Dedifferentiated amniotic fluid mesenchymal stem cell (primary cell): Measurements from ENCODE around the gene USP11.
A peak's percentile ranks its signal among the peaks of the same experiment; 100 is the strongest.

ENCODE experiments used
- DNase-seq: peaks from one replicate; pipeline ENCODE4 v3.0.0-alpha.2; 2016; ENCODE audit errors: extremely low spot score

The USP11 gene

DNA sequence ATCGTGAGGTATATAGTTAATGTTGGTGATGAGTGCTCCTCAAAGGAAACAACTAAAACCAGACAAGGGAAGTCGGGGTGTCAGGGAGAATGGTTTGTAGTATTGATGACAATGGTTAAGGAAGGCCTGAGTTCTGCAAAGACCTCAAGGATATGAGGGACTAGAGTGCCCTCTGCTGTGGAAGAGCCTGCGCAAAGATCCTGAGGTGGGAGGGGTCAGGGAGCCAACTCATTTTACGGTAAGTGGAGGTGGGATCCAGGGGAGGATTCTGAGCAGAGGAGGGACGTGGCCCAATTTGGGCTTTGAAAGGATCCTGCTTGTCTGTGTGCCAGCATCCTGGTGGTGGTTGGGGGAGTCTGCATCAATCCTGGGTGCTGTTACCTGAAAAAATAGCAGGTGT, 27.8 kb upstream of the USP11 start:
- no peak for DNase-seq

DNA sequence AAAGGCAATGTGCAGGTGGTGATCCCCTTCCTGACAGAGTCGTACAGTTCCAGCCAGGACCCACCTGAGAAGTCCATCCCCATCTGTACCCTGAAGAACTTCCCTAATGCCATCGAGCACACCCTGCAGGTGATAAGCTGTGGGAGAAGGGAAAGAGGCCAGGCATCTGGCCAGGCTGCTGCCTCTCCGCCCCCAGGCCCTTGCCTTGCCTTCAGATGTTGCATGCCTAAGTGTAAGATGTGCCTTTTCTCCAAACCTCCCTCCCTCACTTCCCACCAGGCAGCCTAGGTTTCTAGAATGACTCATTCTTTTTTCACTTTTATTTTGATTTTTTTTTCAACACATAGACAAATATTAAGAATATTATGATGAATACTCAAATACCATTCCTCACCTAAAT, 26.5 kb upstream of the USP11 start:
- DNase-seq = no peak

DNA sequence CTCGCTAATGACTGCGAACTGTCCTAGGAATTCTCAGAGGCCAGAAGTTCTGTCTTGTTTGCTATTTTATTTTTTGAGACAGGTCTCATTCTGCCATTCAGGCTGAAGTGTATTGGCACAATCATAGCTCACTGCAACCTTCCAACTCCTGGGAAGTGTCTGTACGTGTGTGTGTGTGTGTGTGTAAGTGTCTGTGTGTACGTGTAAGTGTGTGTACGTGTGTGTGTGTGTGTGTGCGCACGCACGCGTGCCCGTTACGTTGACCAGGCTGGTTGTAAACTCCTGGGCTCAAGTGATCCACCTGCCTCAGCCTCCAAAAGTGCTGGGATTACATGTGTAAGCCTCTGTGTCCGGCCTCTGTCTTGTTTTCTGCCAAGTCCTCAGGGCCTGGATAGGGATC, 24.7 kb upstream of the USP11 start:
- DNase-seq = no peak

DNA sequence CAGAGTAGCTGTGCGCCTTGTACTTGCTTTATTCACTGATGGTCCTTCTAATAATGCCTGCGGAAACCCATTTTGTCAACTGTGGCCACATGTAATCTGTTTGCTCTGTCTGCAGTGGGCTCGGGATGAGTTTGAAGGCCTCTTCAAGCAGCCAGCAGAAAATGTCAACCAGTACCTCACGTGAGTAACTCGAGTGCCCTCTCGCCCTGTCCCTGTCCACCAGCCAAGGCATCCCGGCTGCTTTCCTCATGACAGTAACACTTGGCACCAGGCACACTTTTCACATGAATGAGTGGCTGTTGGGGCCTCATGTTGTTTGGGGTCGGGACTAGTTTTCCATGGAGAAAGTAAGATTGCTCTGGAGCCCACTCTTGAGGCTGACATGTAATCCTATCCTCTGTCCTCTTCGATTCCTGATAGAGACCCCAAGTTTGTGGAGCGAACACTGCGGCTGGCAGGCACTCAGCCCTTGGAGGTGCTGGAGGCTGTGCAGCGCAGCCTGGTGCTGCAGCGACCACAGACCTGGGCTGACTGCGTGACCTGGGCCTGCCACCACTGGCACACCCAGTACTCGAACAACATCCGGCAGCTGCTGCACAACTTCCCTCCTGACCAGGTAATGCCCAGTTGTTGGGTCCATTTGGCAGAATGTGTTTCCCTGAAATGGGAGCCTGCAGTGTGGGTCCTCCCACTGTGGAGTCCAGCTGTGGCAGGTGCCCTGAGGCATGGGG, 23.1 kb upstream of the USP11 start:
- DNase-seq = no peak

DNA sequence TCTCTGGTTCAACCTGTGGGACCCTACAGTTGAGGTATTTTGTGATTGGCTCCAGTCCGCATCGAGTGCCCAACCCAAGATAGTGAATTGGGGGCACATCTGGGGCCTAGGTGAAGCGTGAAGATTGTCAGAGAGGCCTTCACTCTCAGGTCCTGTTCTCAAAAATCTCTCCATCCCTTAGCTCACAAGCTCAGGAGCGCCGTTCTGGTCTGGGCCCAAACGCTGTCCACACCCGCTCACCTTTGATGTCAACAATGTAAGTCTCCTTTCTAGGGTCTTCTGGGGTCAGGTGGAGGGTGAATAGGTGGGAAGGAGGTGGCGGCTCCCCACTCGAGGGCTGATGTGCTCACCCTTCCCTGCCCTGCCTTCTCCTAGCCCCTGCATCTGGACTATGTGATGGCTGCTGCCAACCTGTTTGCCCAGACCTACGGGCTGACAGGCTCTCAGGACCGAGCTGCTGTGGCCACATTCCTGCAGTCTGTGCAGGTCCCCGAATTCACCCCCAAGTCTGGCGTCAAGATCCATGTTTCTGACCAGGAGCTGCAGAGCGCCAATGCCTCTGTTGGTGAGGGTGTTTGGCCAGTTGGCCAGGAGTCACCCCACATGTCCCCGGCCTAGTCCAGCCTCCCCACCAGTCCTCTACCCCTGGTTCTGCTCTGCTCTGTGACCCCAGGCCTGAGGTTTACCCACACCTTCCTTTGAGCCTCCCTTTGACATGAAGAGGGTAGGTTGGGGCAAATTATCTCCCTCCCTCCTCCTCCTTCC, 22.0 kb upstream of the USP11 start:
- no peak for DNase-seq

DNA sequence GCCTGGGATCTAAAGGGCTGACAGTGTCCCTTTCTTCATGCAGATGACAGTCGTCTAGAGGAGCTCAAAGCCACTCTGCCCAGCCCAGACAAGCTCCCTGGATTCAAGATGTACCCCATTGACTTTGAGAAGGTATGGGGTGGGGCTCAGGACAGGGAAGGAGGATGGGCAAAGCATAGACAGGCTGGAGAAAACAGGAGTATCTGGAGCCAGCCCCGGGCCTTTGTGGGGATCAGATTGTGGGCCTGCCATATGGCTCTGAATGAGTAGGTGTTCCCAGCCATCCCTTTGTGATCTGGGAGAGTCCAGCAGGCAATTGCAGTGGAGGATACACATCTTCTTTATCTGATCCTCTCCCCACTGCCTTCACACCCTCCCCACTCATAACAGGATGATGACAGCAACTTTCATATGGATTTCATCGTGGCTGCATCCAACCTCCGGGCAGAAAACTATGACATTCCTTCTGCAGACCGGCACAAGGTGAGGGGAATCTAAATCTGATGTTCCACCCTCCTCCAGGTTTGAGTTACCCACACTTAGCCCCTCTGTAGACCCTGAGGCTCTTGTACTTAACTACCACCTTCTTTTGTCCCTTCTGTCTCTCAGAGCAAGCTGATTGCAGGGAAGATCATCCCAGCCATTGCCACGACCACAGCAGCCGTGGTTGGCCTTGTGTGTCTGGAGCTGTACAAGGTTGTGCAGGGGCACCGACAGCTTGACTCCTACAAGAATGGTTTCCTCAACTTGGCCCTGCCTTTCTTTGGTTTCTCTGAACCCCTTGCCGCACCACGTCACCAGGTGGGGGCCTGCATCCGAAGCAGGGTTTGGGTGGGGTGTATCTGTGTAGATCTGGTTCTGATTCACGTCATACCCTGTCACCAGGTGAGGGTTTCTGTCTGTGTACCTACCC, 20.2 kb upstream of the USP11 start:
- DNase-seq = no peak

DNA sequence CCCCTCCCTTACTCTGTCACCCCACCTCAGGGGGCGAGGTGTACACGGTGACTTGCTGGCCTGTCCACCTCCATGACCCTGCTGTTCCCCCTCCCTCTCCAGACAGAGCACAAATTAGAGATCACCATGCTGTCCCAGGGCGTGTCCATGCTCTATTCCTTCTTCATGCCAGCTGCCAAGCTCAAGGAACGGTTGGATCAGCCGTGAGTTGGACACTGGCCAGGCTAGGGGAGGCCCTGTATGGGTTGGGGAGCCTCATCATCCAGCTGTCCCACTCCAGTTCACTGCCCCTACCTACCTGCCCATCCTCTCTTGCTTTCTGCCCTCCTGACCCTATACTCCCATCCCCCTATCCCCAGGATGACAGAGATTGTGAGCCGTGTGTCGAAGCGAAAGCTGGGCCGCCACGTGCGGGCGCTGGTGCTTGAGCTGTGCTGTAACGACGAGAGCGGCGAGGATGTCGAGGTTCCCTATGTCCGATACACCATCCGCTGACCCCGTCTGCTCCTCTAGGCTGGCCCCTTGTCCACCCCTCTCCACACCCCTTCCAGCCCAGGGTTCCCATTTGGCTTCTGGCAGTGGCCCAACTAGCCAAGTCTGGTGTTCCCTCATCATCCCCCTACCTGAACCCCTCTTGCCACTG, 18.3 kb upstream of the USP11 start:
- no peak for DNase-seq

DNA sequence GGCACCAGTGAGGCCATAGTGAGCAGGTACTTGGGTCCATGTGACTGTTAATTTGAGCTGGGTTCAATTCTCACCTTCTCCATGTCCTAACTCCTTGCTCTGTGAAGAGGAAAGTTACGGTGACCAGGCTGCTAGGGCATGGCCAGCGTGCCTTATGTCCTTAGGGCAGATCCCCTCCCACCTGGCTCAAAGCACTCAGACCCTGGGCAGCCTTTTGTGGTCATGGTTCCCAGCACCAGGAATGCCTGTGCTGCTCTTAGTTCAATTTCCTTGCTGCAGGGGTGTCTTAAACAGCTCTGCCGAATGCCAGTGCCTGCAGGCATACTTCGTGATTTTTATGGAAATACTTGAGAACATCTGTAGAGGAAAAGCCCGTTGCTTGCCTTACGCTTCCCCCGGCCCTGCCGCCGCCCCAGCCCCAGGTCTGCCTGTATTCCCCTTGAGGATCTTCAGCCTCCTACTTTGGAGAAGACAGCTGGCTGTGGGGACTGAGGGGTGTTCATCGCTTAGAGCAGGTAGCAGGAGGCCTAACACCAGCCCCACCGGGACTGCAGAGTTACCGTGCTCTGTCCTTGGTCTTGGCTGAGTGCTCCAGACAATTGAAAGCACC, 17.4 kb upstream of the USP11 start:
- no peak for DNase-seq

DNA sequence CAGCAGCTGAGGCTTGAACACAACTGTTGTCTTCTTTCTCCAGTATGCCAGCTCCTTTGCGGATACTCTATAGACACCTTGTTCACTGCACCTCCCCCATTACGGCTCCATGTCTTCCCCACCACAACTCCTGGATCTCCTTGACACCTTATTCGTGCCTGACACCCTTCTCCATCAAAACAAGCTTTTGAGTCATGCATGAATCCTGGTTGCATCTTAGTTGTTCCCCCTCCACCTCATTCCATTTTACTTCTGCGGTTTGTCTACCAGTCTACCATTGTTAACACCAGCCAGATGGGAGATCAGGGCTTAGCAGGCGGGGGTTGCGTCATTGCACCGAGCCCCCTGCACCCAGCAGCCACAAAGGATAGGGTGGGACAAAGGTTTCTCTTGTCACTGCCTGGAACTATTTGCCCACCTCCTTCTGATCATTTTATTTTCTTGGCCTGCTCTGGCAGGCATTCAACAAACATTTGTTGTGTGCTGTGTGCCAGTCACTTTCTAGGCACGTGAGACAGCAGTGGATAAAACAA, 16.4 kb upstream of the USP11 start:
- no peak for DNase-seq

DNA sequence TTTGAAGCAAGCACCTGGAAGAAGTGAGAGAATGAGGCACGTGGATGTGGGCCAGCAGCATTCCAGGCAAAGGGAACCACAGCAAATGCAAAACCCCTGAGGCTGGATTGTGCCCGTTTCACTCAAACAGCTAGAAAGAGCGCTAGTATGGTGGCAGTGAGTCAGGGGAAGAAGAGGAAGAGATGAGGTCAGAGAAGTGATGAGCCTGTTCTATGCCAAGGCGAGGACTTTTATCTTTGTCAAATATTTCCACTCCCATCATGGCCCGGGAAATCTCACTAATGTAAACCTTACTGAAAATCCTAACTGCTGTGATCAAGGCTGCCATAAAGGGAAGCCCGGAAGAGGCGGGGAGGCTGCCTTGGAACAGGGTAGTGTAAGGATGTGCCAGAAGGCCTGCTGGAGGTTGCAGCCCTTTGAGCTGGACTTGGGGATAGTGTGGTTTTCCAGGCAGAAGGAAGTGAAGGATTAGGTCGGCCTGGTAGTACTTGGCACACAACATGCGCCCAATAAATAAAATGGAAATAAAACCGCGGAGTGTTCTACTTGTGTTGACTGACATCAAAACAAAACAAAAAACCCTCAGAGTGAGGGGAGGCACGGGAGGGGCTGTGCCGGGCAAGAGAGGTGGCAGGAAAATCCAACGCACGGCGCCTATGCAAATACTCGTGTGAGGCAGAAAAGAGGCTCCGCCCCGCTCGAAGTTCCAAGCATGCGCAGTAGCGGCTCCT, 15.5 kb upstream of the USP11 start:
- DNase-seq = peak; percentile 52

DNA sequence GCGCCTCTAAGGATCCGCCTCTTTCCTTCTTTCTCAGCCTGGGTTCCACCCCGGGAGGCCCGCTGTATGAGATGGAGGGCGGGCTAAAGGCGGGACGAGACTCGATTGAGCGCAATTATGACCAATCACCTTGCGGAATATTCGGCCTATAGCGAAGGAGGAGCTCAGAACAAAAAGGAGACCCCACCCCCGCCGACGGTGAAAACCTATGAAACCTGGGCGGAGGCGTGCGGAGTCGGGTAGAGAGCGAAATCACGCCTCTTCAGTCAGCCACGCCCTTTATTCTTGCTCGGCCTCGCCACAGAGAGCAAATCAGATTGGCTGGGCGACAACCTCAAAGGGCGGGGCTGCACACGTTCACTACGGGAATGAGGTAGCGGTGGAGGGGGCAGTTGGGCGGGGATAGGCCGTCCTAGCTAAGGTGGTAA, 14.9 kb upstream of the USP11 start:
- DNase-seq = peak; percentile 99

DNA sequence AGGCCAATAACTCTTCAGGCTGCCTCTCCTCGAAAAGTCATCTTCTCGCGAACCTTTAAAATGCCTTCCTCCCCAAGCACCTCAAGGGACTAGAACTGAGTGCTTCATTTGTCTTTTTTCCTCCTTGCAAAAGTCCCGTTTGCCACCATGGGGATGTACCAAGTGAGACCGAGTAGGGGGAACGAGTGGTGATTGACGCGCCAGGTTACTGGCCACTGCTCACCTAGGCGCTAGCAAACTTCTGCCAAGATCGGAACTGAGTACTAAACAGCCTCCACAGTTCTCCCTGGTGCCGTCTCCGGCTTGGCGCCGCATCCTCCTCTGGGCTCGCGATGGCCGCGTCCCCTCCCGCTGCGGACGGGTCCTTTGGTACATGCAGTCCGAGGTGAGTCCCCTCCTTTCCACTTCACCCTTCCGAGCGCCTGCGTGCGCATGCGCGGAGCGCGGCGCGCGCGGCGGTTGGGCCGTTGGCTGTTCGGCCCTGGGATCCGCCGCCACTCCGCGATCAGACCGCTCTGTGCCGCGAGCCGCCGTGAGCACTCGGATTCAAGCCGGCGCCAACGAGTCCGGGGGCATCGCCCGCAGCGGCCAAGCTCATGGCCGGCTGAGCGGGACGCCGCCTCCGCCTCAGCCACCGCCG, 14.4 kb upstream of the USP11 start, which contains the start of gene CDK16:
TSS of gene CDK16 (plus strand) at position 402 of the 640 bp plus-strand sequence. CDS start 4,877 bp downstream, outside the sequence.
- DNase-seq = peak; percentile 68

DNA sequence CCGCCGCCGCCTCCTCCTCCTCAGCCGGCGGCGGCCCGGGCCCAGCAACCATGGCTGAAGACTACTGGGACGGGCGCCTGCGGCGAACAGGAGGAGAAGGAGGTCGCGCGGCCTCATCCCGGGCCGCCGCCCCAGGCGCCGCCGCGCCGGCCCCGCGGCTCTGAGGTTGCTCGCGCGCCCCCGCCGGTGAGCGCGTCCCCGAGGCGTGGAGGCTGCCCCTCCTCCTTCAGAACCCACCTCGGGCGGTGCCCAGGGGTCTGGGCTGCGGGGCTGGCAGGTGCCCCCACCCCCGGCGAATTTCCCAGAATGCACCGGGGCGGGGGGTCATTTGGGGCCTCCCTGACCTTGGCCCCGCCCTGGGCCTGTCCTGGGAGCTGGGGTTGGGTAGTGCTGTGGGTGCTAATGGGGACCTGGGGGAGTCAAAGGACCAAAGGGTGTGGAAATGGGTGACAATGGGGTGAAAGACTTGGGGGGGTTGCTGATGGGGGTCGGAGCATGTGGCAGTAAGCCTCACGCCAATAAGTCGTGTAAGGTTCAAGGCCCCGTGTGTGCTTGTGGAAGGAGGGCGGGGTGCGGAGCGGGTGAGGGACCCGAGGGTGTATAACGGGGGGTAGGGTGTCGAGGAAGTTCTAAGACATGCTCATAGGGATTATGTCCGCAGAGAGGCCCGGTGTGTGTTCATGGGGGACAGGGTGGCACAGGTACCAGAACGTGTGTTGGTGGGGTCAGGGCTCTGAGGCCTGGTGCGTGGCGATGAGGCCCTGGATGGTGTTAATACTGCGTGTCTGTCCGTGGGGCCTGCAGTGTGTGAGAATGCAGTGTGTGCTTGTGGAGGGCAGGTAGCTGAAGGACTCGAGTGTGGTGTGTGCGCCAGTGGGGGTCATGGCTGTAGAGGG, 13.6 kb upstream of the USP11 start:
- DNase-seq = no peak

DNA sequence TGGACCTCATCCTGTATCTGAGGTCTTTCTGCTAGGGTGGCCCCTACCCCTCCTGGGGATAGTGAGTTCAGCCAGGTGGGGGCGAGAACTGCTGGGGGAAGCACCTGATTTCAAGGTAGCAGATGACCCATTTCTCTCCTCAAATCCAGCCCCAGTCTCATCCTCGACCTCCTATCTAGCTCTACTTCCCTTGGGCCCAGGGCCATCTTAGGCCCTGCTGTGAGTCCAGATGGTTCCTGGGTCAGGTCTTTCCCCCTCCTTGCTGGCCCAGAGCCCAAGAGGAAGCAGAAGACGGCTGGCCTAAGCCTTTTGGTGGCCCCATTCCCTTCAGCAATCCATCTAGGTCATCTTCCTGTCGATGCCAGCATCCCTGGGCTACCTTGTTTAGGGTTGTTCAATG, 11.1 kb upstream of the USP11 start:
- DNase-seq = no peak

DNA sequence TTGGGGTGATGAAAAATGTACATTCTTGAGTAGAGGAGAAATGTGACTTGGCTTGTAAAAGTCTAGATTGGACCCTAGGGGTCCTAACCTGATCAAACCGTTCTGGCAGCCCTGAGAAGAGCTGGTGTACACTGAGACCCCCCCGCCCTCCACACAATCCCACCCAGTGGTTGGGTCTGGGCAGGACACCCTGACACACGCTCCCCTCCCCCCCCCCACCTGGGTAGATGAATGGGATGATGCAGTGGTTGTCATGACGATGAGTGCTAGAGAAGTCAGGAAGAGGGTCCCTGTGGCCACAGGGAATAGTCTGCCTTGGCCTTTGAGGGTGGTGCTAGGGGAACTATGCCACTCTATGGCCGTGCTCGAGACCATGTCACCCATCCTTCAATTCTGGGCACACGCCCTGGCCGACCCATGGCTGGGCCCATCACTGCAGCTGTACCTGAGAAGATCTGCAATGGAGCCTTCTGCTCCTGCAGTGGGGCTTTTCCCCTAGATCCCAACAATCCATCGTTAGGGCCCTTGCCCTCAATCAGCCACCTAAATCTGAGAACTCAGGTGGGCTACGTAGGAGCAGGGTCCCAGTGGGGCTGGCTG, 10.0 kb upstream of the USP11 start:
- DNase-seq = no peak

DNA sequence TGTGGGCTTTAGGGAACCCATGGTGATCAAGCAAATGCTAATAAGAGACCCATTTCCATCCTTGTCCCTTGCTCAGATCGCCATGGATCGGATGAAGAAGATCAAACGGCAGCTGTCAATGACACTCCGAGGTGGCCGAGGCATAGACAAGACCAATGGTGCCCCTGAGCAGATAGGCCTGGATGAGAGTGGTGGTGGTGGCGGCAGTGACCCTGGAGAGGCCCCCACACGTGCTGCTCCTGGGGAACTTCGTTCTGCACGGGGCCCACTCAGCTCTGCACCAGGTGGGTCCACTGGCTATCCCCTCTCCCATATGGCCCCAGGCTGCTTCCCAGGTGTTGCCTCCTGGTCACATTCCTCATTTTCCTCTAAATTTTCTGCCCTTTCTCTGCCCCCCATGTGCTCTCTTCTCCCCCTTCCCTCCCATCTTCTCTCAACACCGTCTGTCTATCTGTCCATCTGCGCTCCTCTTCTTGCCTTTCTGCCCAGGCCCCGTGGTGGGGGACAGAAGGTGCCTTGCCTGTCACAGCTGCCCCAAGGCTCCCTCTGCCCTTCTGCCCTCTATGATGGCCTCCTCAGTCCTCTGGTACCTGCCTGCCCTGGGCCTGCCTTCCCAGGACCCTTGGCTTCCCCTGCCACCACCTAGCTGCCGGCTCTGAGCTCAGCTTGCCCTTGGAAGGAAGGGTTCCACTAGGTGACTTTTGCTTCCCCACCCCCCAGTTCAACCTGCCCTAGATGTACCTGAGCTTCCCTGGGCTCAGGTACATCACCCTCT, 9.1 kb upstream of the USP11 start:
- no peak for DNase-seq

DNA sequence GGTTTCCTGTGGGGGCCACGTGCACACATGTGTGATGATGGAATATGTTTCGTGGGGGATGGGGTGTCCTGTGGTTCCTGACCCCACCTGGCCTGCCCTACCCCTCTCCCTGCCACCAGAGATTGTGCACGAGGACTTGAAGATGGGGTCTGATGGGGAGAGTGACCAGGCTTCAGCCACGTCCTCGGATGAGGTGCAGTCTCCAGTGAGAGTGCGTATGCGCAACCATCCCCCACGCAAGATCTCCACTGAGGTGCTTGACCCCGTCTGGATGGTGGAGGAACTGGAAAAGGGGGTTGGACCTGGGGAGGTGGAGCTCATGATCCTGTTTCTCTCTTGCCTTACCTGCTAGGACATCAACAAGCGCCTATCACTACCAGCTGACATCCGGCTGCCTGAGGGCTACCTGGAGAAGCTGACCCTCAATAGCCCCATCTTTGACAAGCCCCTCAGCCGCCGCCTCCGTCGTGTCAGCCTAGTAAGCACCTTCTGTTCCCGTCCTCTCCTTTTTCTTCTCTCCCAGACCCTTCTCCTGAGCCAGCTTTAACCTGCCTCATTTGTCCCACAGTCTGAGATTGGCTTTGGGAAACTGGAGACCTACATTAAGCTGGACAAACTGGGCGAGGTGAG, 8.4 kb upstream of the USP11 start:
- DNase-seq = no peak
